CD4-positive, CD25-positive, alpha-beta regulatory T cell (primary cell): ENCODE results near the gene ATF7IP2. TPM values are rescaled to one million over a fixed set of nuclear protein-coding genes. Genes with fewer than 3 reads are reported as not detected.
A peak's percentile ranks its signal among the peaks of the same experiment; 100 is the strongest.
"Not testable (repeated sequence)": the region's sequence is repeated elsewhere in the genome, so short reads cannot be mapped to it uniquely, and the experiment has no call there.

Experiments used
- ATAC-seq, 2 donors: fragments of 150-1000 bp; cut with Tn5 transposase; one replicate each; pipeline ENCODE4 v1.10.0; 2021; ENCODE audit warnings: low read depth in 2 of 2, moderate number of reproducible peaks in 2 of 2, moderate library complexity in 1 of 2
- DNase-seq, 3 donors: peaks; one replicate each; pipeline versions ENCODE4 v3.0.0 to v3.0.0-alpha.2; 2012 to 2022; ENCODE audit warnings: mixed read lengths in 1 of 3
- H3K27ac ChIP-seq: one replicate; pipeline ENCODE4 v1.7.0; 2013; ENCODE audit warnings: mild to moderate bottlenecking, low read length; ENCODE audit not compliant: insufficient read depth, poor library complexity, severe bottlenecking
- H3K27me3 ChIP-seq: one replicate; pipeline ENCODE4 v1.7.0; 2013; ENCODE audit warnings: low read length; ENCODE audit not compliant: control insufficient read depth, insufficient read depth
- H3K36me3 ChIP-seq: one replicate; pipeline ENCODE4 v1.7.0; 2013; ENCODE audit warnings: mild to moderate bottlenecking, low read length, moderate library complexity; ENCODE audit not compliant: control insufficient read depth, insufficient read depth
- H3K4me1 ChIP-seq: 2 replicates; pipeline ENCODE4 v1.7.0; 2013; ENCODE audit warnings: mild to moderate bottlenecking, low read length; ENCODE audit not compliant: insufficient read depth, control insufficient read depth, poor library complexity, severe bottlenecking
- H3K4me3 ChIP-seq: one replicate; pipeline ENCODE4 v1.7.0; 2013; ENCODE audit warnings: low read depth, mild to moderate bottlenecking, low read length, moderate library complexity
- H3K9me3 ChIP-seq, 2 experiments: 1 replicate in 1 of 2; 2 replicates in 1 of 2; pipeline ENCODE4 v1.7.0; 2013; ENCODE audit warnings: low read length in 2 of 2, mild to moderate bottlenecking in 1 of 2, moderate library complexity in 1 of 2; ENCODE audit not compliant: control insufficient read depth in 2 of 2
- H3K27ac Mint-ChIP-seq, 3 donors: one replicate each; pipeline ENCODE4 v1.8.0; 2020 to 2022; ENCODE audit warnings: mild to moderate bottlenecking in 3 of 3, mixed read lengths in 3 of 3, moderate library complexity in 2 of 3
- H3K27me3 Mint-ChIP-seq: one replicate; pipeline ENCODE4 v1.8.0; 2022; ENCODE audit warnings: mild to moderate bottlenecking, mixed read lengths
- H3K36me3 Mint-ChIP-seq: one replicate; pipeline ENCODE4 v1.8.0; 2020; ENCODE audit warnings: mixed read lengths
- H3K4me1 Mint-ChIP-seq, 4 donors: one replicate each; pipeline ENCODE4 v1.8.0; 2020 to 2022; ENCODE audit warnings: mixed read lengths in 4 of 4, mild to moderate bottlenecking in 1 of 4
- H3K4me3 Mint-ChIP-seq, 4 donors: one replicate each; pipeline ENCODE4 v1.8.0; 2020 to 2022; ENCODE audit warnings: mild to moderate bottlenecking in 4 of 4, mixed read lengths in 4 of 4, moderate library complexity in 3 of 4
- H3K9me3 Mint-ChIP-seq, 7 donors: one replicate each; pipeline ENCODE4 v1.8.0; 2020 to 2022; ENCODE audit warnings: mixed read lengths in 7 of 7, mild to moderate bottlenecking in 3 of 7, moderate library complexity in 2 of 7
- polyA plus RNA-seq, 4 donors: library from polyadenylated mRNA; unstranded; fragments of 300-500 nt; fragmentation: Illumina TruSeq; gene quantifications; one replicate each; pipeline ENCODE4 v1.2.3, GENCODE V29; 2021
- total RNA-seq: library from RNA; stranded (reverse); gene quantifications from one replicate; pipeline ENCODE4 v1.2.3, GENCODE V29; 2022

ATF7IP2 gene
- total and polyA plus RNA-seq, 5 donors from 2014 or later, result 47.6 to 114 (median 94.5) TPM

DNA sequence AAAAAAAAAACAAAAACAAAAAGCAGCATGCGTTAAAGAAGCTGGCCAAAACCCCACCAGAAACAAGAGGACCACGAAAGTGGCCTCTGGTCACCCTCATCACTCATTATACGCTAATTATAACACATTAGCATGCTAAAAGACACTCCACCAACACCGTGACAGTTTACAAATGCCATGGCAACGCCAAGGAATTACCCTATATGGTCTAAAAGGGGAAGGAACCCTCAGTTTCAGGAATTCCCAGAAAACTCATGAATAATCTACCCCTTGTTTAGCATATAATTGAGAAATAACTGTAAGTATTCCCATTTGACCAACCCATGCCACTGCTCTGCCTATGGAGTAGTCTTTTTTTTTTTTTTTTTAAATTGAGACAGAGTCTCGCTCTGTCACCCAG lies 116.9 kb downstream of the ATF7IP2 start:
- DNase-seq (no peak), ATAC-seq (no peak)
- H3K4me3 ChIP-seq, result no peak overlapping the region
- H3K36me3 ChIP-seq, result no peaks in the 10 kb centered on the region
- Mint-ChIP-seq H3K4me3 (no peak overlapping the region), H3K27me3 (no peaks in the 10 kb centered on the region), H3K9me3 (peaks cover 0 to 2% (median 0%) of the 10 kb centered on the region in 7 donors), H3K4me1 (peaks cover 0 to 5% (median 0%) of the 10 kb centered on the region in 4 donors), H3K27ac (no peak overlapping the region), H3K36me3 (no peaks in the 10 kb centered on the region)
- H3K9me3 ChIP-seq, result no peaks in the 10 kb centered on the region
- no peaks in the 10 kb centered on the region for H3K27me3 ChIP-seq
- no peak overlapping the region for H3K27ac ChIP-seq
- no peaks in the 10 kb centered on the region for H3K4me1 ChIP-seq

- Histone ChIP-seq H3K27me3 (no peaks in the 10 kb centered on the region), H3K4me1 (peaks cover 2% of the 10 kb centered on the region), H3K9me3 (no peaks in the 10 kb centered on the region), H3K36me3 (no peaks in the 10 kb centered on the region), H3K4me3 (no peak overlapping the region), H3K27ac (no peak overlapping the region)
- Mint-ChIP-seq H3K36me3 (no peaks in the 10 kb centered on the region), H3K27ac (peak overlapping the region in 1 of 3 donors; percentile 37), H3K9me3 (peaks cover 0 to 2% (median 0%) of the 10 kb centered on the region in 7 donors), H3K27me3 (peaks cover 2% of the 10 kb centered on the region), H3K4me1 (peaks cover 0 to 6% (median 0%) of the 10 kb centered on the region in 4 donors), H3K4me3 (no peak overlapping the region)
- DNase-seq, result no peak
- no peak for ATAC-seq
Observed at GRCh38 chr16:10504404-10504885, 118.6 kb downstream of the ATF7IP2 start.

- not testable (repeated sequence) for DNase-seq, H3K9me3 ChIP-seq, H3K4me1 Mint-ChIP-seq, H3K36me3 ChIP-seq, H3K36me3 Mint-ChIP-seq, ATAC-seq, H3K27me3 ChIP-seq, H3K27me3 Mint-ChIP-seq, H3K4me3 ChIP-seq, H3K4me1 ChIP-seq, H3K9me3 Mint-ChIP-seq, H3K4me3 Mint-ChIP-seq, H3K27ac ChIP-seq
- H3K27ac Mint-ChIP-seq, result peak overlapping the region in 1 of 3 donors; percentile 67
Observed at GRCh38 chr16:10505286-10505685, 119.4 kb downstream of the ATF7IP2 start.

GRCh38 chr16:10509534-10510025 lies 123.7 kb downstream of the ATF7IP2 start:
- Mint-ChIP-seq H3K9me3 (no peaks in the 10 kb centered on the region), H3K27me3 (peaks cover 13% of the 10 kb centered on the region), H3K4me3 (no peak overlapping the region), H3K27ac (peak overlapping the region in 1 of 3 donors; percentile 75), H3K36me3 (no peaks in the 10 kb centered on the region), H3K4me1 (peaks cover 0 to 4% (median under 1%) of the 10 kb centered on the region in 4 donors)
- H3K27ac ChIP-seq, result no peak overlapping the region
- peaks cover 4% of the 10 kb centered on the region for H3K4me1 ChIP-seq
- no peaks in the 10 kb centered on the region for H3K36me3 ChIP-seq
- DNase-seq, result peak; percentile 51 to 82 (median 74)
- H3K9me3 ChIP-seq, result no peaks in the 10 kb centered on the region
- H3K4me3 ChIP-seq, result no peak overlapping the region
- no peaks in the 10 kb centered on the region for H3K27me3 ChIP-seq
- peak; percentile 78 to 82 for ATAC-seq

DNA sequence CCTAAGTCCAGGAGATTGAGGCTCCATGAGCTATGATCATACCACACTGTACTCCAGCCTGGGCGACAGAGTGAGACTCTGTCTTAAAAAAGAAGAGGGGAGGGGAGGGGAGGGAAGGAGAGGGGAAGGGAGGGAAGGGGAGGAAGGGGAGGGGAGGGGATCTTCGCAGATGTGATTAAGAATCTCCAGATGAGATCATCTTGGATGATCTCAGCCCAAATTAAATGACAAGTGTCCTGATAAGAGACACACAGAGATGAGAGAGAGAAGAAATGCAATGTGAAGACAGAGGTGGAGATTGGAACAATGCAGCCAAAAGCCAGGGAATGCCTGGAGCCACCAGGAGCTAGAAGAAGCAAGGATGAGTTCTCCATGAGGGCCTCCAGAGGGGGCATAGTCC lies 124.4 kb downstream of the ATF7IP2 start:
- DNase-seq, result no peak
- no peak for ATAC-seq
- H3K27ac Mint-ChIP-seq, result peak overlapping the region in 1 of 3 donors; percentile 78
- Histone ChIP-seq H3K4me3 (no peak overlapping the region), H3K9me3 (no peaks in the 10 kb centered on the region), H3K4me1 (peaks cover 4% of the 10 kb centered on the region), H3K36me3 (no peaks in the 10 kb centered on the region), H3K27me3 (no peaks in the 10 kb centered on the region), H3K27ac (no peak overlapping the region)
- H3K9me3 Mint-ChIP-seq, result peaks cover 0 to 1% (median 0%) of the 10 kb centered on the region in 7 donors
- H3K27me3 Mint-ChIP-seq, result peaks cover 13% of the 10 kb centered on the region
- peaks cover 0 to 7% (median 3%) of the 10 kb centered on the region in 4 donors for H3K4me1 Mint-ChIP-seq
- H3K4me3 Mint-ChIP-seq, result no peak overlapping the region
- no peaks in the 10 kb centered on the region for H3K36me3 Mint-ChIP-seq

DNA sequence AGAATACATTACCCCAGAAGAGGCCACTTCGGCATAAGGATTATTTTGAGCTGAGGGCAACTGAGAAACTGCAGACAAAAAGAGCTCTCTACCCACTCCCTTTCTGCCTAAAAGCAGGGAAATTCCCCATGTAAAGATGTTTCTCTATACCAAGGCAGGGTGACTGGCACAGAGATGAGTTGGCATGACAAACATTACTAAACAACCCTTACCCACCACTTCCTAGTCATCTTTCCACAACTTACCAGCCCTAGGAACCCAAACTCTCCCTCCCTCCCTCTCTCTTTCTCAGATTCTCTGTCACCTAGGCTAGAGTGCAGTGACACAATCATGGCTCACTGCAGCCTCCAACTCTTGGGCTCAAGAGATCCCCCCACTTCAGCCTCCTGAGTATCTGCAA lies 126.0 kb downstream of the ATF7IP2 start:
- H3K4me1 Mint-ChIP-seq, result peaks cover 0 to 7% (median 3%) of the 10 kb centered on the region in 4 donors
- no peak overlapping the region for H3K27ac ChIP-seq
- no peaks in the 10 kb centered on the region for H3K36me3 ChIP-seq
- H3K4me1 ChIP-seq, result peaks cover 4% of the 10 kb centered on the region
- peak in 1 of 3 donors; percentile 11 for DNase-seq
- peaks cover 0 to 1% (median 0%) of the 10 kb centered on the region in 7 donors for H3K9me3 Mint-ChIP-seq
- no peaks in the 10 kb centered on the region for H3K27me3 ChIP-seq
- H3K4me3 ChIP-seq, result no peak overlapping the region
- peaks cover 13% of the 10 kb centered on the region for H3K27me3 Mint-ChIP-seq
- no peaks in the 10 kb centered on the region for H3K36me3 Mint-ChIP-seq
- no peak overlapping the region for H3K4me3 Mint-ChIP-seq
- ATAC-seq, result no peak
- H3K9me3 ChIP-seq, result no peaks in the 10 kb centered on the region
- H3K27ac Mint-ChIP-seq, result peak overlapping the region in 2 of 3 donors; percentile 38 to 42

GRCh38 chr16:10514369-10515055 lies 128.7 kb downstream of the ATF7IP2 start:
- no peak overlapping the region for H3K4me3 Mint-ChIP-seq
- H3K9me3 Mint-ChIP-seq, result peaks cover 0 to 3% (median 0%) of the 10 kb centered on the region in 7 donors
- no peaks in the 10 kb centered on the region for H3K27me3 ChIP-seq
- H3K4me1 ChIP-seq, result peaks cover 2% of the 10 kb centered on the region
- no peaks in the 10 kb centered on the region for H3K36me3 Mint-ChIP-seq
- no peak for ATAC-seq
- peak; percentile 26 to 64 (median 55) for DNase-seq
- H3K36me3 ChIP-seq, result no peaks in the 10 kb centered on the region
- H3K27ac Mint-ChIP-seq, result no peak overlapping the region
- H3K9me3 ChIP-seq, result no peaks in the 10 kb centered on the region
- H3K27ac ChIP-seq, result no peak overlapping the region
- H3K4me1 Mint-ChIP-seq, result peaks cover 0 to 7% (median 2%) of the 10 kb centered on the region in 4 donors
- H3K27me3 Mint-ChIP-seq, result peaks cover 10% of the 10 kb centered on the region
- H3K4me3 ChIP-seq, result no peak overlapping the region
